Smooth muscle cell of the brain vasculature (primary cell): Measurements from ENCODE around the gene TH.

Source experiments
- DNase-seq: peaks from one replicate; pipeline ENCODE4 v3.0.0-alpha.2; 2012; ENCODE audit warnings: low read depth, low spot score

Gene TH

GRCh38 chr11:2208691-2209369 lies 37.2 kb upstream of the TH start:
- DNase-seq, result no peak

DNA sequence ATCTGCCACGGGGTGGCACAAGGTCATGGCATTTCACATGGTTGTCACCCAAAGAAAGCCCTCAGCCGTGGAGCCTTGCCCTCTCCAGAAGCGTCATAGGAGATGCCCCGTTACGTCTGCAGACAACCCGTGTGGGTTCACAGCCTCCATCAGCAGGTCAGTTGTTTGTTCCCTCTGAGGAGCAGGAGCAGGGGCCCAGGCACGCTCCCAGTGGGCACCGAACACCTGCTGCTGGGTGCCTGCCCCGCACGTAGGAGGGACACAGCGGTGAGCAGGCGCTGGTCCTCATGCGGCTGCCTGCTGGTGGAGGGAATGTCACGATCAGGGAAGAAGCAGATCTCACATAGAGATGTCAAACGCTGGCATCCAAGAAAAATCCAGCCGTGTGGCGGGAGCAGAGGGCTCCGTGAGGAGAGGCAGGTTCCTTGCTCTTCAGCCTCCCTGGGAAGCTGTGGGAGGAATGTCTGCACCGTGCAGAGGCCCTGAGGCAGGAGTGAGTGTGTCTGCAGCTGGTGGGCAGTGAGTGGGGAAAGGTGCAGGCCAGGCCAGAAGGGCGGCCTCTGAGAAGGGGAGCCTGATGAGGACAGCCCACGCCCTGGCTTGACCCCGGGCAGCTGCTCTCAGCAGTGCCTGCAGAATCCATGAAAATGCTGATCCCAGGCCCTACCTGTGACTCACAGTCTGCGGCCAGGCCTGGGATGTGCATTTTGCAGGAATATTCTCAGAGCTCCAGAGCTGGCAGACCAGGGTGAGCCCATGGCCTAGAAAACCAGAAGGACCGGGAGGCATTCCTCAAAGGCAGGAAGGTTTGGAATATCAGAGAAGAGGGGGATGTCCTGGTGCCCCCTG lies 36.4 kb upstream of the TH start:
- no peak for DNase-seq

- DNase-seq, result no peak
Observed at GRCh38 chr11:2207212-2207611, 35.6 kb upstream of the TH start.

GRCh38 chr11:2205981-2206690 lies 34.5 kb upstream of the TH start:
- no peak for DNase-seq

GRCh38 chr11:2205214-2205720 lies 33.7 kb upstream of the TH start:
- no peak for DNase-seq

GRCh38 chr11:2204361-2205213 lies 33.0 kb upstream of the TH start:
- no peak for DNase-seq

- no peak for DNase-seq
Observed at GRCh38 chr11:2203440-2204259, 32.0 kb upstream of the TH start.

GRCh38 chr11:2202900-2203439 lies 31.4 kb upstream of the TH start:
- no peak for DNase-seq

DNA sequence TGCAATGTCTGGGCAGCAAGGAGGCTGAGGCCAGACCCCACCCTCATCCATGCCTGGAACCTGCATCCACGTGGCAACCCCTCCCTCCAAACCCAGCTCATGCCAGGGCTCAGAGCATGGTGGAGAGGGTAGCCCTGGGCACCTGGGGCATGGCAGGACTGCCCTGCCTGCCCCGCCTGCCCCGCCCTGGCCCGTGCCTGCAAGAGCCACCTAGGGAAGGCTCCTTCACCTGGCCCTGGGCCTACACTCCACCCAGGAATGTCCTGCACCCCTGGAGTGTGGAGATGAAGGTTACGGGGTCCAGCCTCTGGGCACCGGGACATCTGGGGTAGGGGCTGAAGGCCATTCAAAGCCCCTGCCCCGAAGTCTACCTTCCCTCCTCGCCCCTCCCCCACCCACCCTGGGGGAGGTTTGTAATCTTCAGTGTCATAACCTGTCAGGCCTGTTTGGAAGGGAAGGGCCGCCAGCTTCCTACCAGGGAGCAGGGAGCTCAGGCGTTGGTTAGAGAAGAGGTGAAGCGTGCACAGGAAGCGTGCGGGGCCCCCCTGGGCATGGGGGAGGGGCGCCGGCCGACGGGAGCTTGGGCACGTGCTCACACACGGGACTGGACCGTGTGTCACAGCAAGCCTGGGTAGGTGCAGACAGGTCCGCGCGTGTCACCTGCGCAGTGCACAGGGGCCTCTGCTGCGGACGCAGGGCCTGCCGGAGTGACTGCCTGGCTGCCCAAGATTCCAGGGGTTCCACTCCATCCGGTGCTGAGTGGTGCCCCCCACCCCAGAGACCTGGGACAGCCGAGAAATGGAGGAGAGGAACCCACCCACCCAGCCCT lies 30.7 kb upstream of the TH start:
- DNase-seq, result no peak

DNA sequence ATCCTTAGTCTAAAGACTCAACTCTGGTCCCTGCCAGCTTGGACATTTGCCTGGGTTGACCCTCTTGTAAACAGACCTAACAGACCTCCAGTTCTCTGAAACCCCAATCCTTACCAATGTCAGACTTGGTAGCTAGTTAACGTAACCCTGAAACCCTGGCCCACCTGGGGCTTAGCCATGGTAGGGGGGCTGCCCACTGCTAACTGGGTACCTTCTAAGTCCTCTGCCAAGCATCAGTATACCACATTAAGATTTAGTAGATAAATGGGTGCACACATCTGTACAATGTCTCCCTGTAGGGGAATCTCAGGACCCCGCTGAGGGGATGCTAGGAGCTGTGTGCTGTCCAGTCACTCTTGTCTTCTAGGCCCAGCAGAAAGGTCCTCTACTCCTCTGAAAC lies 29.9 kb upstream of the TH start:
- no peak for DNase-seq

DNA sequence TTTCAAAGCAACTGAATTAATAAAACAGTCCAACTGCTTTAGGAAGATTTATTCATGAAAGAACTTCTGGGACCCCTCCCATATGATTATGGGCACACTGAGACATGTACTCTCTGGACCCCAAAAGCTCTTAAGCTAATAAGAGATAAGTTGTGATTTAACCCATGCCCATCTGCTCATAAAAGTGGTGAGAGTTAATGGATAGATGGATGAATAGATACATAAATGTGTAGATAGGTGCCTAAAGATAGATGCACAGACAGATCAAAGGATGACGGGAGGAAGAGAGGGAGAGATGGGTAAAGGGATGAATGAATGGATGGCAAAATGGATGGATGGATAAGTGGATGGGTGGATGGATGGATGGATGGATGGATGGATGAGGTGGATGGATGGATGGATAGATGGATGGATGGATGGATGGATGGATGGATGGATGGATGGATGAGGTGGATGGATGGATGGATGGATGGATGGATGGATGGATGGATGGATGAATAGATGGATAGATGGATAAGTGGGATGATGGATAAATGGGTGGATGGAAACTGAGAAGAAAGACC lies 29.4 kb upstream of the TH start:
- DNase-seq, result no peak

DNA sequence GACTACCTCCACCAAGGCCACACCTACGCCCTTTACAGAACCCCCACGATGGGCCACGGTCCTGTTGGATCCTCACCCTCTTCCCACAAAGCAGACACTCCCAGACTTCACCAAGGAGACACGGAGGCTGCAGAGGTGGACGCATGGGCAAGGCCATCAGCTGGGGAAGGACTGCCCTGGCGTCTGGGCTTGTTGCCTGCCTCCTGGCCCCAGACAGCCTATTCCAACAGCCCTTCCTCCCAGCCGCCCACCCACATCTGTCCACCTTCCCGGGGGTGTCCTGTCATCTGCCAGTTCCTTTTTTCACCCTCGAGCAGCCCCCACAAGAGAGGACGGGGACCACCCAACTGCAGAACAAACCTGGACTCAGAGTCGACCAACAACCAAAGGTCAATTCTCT lies 28.9 kb upstream of the TH start:
- no peak for DNase-seq

DNA sequence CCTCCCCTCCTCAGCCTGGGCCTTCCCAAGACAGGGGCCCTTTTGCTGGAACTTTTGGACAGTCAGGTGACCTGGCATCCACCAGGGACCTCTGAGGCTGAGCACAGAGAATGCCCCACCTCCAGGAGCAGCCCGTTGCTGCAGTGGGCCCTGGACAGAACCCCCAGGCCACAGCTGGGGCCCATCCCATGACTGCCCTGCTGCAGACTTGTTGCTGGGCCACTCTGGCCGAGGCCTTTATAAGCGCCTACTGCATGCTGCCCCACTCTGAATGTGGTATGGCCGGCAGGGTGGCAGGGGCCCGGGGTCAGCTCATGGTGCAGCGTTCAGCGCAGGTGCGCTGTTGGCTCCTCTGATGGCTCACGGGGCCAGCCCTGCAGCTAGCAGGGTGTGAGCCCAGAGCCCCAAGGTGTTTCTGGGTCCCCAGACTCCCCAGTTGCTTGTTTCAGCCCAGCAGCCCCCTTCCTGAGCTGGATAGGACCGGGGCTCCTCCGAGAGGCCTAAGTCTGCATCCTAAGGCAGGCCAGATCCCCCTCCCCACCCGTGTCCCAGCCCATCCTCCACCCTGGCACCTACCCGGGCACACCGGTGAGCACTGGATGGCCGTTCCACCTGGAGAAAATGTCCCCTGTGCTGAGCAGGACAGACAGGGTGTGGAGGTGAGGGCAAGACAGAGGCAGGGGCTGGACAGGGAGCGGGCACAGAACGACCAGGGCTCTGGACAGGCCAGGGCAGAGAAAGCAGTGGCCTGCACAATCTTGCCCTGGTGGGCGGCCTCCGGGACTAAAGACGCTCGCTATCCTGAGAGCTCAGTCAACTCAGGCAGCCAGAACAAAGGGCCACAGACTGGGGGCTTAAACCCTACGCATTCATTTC lies 28.1 kb upstream of the TH start:
- DNase-seq, result no peak

- DNase-seq, result no peak
Observed at GRCh38 chr11:2198621-2199365, 27.2 kb upstream of the TH start.

DNA sequence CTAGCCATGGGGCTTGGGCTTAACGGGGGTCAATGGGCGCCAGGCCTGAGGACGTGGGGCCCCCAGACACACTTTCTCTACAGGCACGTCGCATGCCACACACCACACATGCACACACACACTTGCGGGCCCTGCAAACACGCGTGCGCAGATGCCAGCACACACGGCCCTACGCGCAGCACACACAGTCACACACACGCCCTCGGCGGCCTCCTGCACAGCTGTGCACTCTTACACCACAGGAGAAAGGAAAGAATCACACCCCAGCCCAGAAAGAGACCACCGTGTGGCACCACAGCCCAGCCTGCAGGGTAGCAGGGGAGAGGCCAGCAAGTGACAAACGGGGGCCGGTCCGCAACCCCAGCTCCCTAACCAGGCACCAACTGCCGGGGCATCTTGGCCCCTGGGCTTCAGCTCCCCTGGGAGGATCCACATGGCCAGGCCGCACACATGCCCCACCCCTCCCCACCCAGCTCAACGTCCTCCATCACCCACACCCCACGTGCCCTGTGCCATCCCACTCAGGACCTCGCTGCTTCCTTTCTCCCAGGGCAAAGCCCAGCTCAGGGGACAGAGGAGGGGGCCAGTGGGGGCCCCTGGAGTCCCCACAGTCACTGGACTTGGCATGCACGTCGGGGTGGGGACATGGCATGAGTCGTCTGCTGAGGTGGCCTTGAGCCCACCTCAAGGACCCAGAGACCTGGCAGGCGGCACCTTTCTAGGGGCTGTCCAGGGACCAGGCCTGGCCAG lies 26.3 kb upstream of the TH start:
- DNase-seq, result no peak

DNA sequence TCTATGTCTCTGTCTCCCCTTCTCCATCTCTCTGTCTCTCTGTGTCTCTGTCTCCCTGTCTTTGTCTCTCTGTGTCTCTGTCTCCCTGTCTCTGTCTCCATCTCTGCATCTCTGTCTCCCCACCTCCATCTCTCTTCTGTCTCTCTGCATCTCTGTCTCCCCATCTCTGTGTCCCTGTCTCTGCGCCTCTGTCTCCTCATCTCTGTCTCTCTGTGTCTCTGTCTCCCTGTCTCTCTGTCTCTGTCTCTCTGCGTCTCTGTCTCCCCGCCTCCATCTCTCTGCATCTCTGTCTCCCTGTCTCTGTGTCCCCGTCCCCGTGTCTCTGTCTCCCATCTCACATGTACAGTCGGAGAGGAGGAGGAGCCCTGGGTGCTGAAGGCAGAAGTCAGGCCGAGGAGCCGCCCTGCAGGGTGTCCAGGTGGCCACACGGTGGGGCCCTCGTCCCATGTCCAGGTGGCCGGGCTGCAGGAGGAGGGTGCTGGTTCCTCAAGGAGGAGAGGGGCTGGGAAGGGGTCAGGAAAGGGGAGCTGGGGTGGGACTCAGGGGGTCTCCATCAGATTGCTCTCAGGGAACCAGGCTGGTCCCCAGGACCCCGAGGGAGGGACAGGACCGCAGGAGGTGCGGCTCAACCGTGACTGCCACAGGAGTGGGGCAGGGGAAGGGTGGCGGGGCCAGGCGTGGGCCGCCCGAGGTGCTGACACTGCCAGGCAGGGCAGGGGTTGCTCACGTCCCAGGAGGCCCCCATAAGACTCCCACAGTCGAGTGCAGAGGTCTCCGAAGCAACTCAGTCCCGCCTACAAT lies 25.6 kb upstream of the TH start:
- peak; percentile 31 for DNase-seq
